Stimulated activated CD4-positive, alpha-beta T cell treated with anti-CD3 and anti-CD28 coated beads, TNF-alpha, amount 100 ng/mL, for 48 hours (primary cell): ENCODE results near the gene CCDC92B.
"Not testable (repeated sequence)": the region's sequence is repeated elsewhere in the genome, so short reads cannot be mapped to it uniquely, and the experiment has no call there.

Source experiments
- DNase-seq, 3 donors: peaks; one replicate each; pipeline ENCODE4 v3.0.0-alpha.2; 2020; ENCODE audit warnings: low read depth in 3 of 3

CCDC92B gene

DNA sequence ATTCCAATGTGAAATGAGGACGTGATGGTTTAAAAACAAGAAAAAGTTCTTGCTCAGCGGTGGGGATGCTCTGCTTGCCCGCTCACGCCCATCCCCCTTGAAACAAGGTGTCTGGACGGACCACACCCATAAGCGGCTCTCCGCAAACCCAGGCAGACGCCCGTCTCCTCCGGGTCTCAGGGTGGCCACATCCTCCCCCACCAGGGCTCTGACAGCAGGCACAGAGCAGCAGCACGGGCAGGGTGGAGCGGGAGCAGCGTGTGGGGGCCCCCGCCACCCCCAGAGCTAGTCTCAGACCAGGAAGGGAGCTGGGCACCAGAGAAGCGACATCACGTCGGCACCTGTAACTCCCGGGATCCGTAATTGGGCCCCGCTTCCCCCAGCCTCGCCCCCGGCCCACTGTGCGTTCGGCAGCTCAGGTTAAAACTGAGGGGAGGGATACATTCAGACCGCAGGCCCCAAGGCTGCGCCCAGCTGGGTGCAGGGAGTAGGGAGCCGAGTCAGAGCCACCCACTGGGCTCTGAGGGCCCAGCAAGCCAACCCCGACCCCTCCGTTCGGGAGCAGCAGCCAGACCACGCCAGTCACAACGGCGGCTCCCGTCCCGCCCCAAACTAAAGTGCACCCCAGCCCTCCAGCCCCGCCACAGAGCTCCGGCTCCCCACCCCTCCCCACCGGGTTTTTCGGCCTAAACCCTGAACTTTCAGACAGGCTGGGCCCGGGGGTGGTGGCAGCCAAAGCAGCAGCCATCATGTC, 59.9 kb downstream of the CCDC92B start:
- no peak for DNase-seq

DNA sequence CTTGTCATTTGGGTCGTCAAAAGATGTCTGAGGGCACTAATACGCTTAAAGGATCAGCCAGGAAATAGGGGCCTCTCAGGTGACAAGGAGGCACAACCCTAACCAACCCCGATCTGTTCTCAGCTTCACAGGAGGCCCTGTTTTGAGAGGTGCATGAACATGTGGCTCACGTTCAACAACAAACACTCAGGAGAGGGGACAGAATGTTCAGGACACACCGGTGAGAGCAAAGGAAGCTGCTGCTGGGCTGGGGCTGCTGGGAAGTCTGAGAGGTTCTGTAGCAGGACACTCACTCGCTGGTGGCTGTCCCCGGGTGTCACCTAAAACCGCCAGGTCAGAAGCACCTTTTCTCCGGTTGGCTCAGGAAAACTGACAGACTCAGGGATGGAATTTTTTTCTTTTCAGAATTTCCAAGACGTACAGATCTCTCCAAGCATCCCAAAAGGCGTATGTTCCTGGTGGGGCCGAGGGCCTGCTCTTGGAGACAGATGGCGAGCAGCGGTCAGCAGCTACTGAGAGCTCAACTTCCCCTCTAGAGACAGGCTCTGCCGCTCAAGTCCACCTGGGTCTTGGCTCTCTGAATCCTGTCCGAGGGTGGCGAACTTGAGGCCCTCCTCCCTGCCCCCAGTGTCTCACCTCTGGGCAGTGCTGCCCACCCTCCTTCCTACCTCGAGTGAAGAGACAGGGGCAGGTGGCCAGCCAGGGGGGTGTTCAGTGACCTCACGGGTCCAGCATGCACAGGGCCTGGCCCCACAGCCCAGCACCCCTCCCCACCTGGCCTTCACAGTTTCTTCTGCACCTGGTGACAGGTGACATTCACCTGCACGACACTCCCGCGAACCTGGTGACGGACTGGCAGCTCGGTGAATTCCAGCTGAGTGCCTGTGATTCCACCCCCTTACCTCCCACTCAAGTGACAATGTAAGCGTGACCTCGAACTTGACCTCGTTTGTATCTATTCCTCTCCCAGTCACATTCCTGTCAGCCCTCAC, 60.8 kb downstream of the CCDC92B start:
- no peak for DNase-seq

DNA sequence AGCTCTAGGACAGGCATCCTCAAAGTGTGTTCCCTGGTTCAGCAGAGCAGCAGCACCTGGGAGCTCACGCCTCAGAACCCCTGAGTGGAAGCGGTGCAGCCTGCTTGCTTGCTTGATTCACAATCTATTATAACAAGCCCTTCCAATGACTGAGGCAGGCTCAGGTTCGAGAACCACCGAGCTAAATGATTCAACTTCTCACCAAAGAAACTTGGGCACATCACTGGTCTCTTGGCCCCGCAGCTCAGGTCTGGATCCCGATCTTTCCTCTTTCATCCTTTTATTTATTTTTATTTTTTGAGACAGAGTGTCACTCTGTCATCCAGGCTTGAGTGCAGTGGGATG, 62.4 kb downstream of the CCDC92B start:
- no peak for DNase-seq

DNA sequence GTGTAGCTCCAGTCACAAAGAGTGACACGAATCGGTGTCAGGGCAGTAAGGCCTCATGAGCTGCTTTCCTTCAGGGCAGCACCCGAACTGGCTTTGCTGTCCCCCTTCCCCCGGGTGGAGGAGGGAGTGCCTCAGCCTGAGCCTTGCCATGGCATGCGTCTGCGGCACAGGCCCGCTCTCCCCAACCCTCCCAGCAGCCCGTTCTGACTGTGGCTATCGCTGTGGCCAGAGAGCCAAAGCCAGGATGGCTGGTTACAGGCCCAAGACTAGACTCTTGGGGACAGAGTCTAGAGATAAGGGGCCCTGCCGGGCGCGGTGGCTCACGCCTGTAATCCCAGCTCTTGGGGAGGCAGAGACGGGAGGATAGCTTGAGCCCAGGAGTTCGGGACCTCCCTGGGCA, 63.8 kb downstream of the CCDC92B start:
- no peak for DNase-seq

- no peak for DNase-seq
Measured at GRCh38 chr17:2684549-2684948, 64.9 kb downstream of the CCDC92B start.

GRCh38 chr17:2683912-2684311, 65.5 kb downstream of the CCDC92B start:
- no peak for DNase-seq

GRCh38 chr17:2682176-2682938, 67.1 kb downstream of the CCDC92B start:
- no peak for DNase-seq

DNA sequence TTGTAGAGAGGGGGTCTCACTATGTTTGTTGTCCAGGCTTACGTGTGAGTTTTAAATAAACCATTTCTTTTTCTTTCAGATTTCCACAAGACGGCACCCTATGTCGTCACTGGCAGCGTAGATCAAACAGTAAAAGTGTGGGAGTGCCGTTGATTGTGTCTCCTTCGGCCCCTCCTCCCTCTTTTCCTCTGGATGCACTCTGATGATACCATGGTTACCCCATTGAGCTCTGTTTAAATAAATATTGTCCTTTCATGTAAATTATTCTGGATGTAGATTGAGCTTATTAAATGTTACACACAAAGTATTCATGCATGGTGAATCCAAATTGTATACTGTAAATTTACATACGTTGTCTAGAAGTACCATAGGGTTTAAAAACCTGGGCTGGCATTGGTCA, 67.8 kb downstream of the CCDC92B start:
- no peak for DNase-seq

DNA sequence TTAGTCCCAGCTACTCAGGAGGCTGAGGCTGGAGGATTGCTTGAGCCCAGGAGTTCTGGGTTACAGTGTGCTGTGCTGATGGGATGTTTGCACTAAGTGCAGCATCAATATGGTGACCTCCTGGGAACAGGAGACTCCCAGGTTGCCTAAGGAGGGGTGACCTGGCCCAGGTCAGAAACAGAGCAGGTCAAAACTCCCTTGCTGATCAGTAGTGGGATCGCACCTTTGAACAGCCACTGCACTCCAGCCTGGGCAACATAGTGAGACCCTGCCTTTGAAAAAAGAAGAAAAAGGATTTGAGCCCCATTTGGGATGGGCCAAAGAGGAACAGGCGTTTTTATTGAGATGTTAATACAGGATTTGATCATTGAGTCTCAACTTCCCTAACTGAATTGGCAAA, 68.5 kb downstream of the CCDC92B start:
- DNase-seq: no peak

DNA sequence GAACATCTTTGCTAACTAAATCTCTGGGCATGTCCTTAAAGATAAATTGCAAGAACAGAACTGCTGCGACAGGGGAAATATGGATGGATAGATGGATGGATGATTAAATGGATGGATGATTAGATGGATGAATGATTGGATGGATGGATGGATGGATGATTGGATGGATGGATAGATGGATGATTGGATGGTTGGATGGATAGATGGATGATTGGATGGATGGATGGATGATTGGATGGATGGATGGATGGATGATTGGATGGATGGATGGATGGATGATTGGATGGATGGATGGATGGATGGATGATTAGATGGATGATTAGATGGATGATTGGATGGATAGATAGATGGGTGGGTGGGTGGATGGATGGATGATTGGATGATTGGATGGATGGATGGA, 70.2 kb downstream of the CCDC92B start:
- DNase-seq: not testable (repeated sequence)
